OCI-LY7 (cell line): ENCODE data around the gene SPTBN2. TPM values are rescaled to one million over a fixed set of nuclear protein-coding genes. Genes with fewer than 3 reads are reported as not detected.

ENCODE experiments used
- BruUV-seq: library from RNA; stranded (reverse); fragments of 400-500 nt; replicated peaks from 2 replicates; lab custom pipeline; 2021; lab: Mats Ljungman, UMichigan
- CTCF ChIA-PET: fragments of 300-600 bp; sonication (Branson Sonifier 250); formaldehyde crosslinking; loops from one replicate; lab custom pipeline; 2022; ENCODE audit warnings: antibody characterized with exemption; ENCODE audit not compliant: unreplicated experiment; lab: Charles Lee
- POLR2A ChIA-PET: fragments of 300-600 bp; sonication (Branson Sonifier 250); formaldehyde crosslinking; loops from one replicate; lab custom pipeline; 2022; ENCODE audit warnings: antibody characterized with exemption; lab: Charles Lee
- DNase-seq: peaks from one replicate; pipeline ENCODE4 v3.0.0-alpha.2; 2015; ENCODE audit warnings: low spot score
- H2AFZ ChIP-seq: fragments of 200-600 bp; sonication (generic), shearing (Covaris generic); 2 replicates; pipeline ENCODE4 v1.6.1; 2014; ENCODE audit warnings: mild to moderate bottlenecking, antibody characterized with exemption, low read length, moderate library complexity
- H3K27ac ChIP-seq: fragments of 200-600 bp; sonication (generic); 2 replicates; pipeline ENCODE4 v1.5.1; 2014; ENCODE audit warnings: mixed run types, low read depth, mild to moderate bottlenecking, moderate library complexity, low read length, inconsistent platforms; ENCODE audit not compliant: poor library complexity, severe bottlenecking
- H3K36me3 ChIP-seq: fragments of 200-600 bp; sonication (generic); 2 replicates; pipeline ENCODE4 v1.6.1; 2014; ENCODE audit warnings: mild to moderate bottlenecking, antibody characterized with exemption, low read length, moderate library complexity, mixed read lengths; ENCODE audit not compliant: insufficient read depth
- H3K4me1 ChIP-seq: fragments of 200-600 bp; sonication (generic); 2 replicates; pipeline ENCODE4 v1.5.1; 2014; ENCODE audit warnings: mild to moderate bottlenecking, low read length; ENCODE audit not compliant: insufficient read depth, poor library complexity, severe bottlenecking
- H3K4me2 ChIP-seq: fragments of 200-600 bp; sonication (generic); 2 replicates; pipeline ENCODE4 v1.6.1; 2014; ENCODE audit warnings: mild to moderate bottlenecking, low read length
- H3K4me3 ChIP-seq: fragments of 200-600 bp; sonication (generic); 2 replicates; pipeline ENCODE4 v1.5.1; 2014; ENCODE audit warnings: mild to moderate bottlenecking, low read depth, low read length; ENCODE audit not compliant: poor library complexity, severe bottlenecking
- H3K79me2 ChIP-seq: fragments of 200-600 bp; sonication (generic); 2 replicates; pipeline ENCODE4 v1.6.1; 2016; ENCODE audit warnings: low read depth, mild to moderate bottlenecking, low read length, moderate library complexity, mixed read lengths; ENCODE audit not compliant: insufficient read depth
- H3K9me2 ChIP-seq: fragments of 200-600 bp; sonication (generic); 2 replicates; pipeline ENCODE4 v1.6.1; 2016; ENCODE audit warnings: mild to moderate bottlenecking, low read length, mixed read lengths; ENCODE audit not compliant: insufficient read depth
- H3K9me3 ChIP-seq: fragments of 200-600 bp; sonication (generic); 2 replicates; pipeline ENCODE4 v1.6.1; 2014; ENCODE audit warnings: mild to moderate bottlenecking, mixed run types, low read length, mixed read lengths
- H4K20me1 ChIP-seq: fragments of 200-600 bp; sonication (generic); 2 replicates; pipeline ENCODE4 v1.6.1; 2014; ENCODE audit warnings: mild to moderate bottlenecking, antibody characterized with exemption, low read length, moderate library complexity, mixed read lengths; ENCODE audit not compliant: insufficient read depth
- EZH2phosphoT487 ChIP-seq: fragments of 200-600 bp; sonication (generic); IDR thresholded peaks from 2 replicates; pipeline ENCODE4 v1.6.1; 2018; ENCODE audit warnings: low read depth, borderline replicate concordance, mild to moderate bottlenecking, mixed run types, antibody characterized with exemption, low read length, moderate library complexity, mixed read lengths
- intact Hi-C: fragments of 100-400 bp; cut with micrococcal nuclease; formaldehyde crosslinking; loops from one replicate; pipeline ENCODE4 v1.10.0; 2022; ENCODE audit not compliant: unreplicated experiment
- total RNA-seq, 2 experiments: library from RNA; depleted of rRNA in 1 of 2; stranded (reverse); fragments of >200 nt in 1 of 2; shearing (Covaris generic) in 1 of 2; gene quantifications; 2 replicates each; pipeline ENCODE4 v1.2.3, GENCODE V29; 2014 to 2022
- TF ChIP-seq, protein P1 (sequence below): fragments of 200-600 bp; sonication (generic); conservative IDR thresholded peaks from 2 replicates; pipeline ENCODE4 v1.5.1; 2014; ENCODE audit warnings: mild to moderate bottlenecking, antibody characterized with exemption, low read length, moderate library complexity, mixed read lengths

Gene SPTBN2
- total RNA-seq, 2 experiments from 2014 or later: 16.2 to 25.2 TPM

- no peak for DNase-seq
- no peak overlapping the region for H3K4me3 ChIP-seq
- H4K20me1 ChIP-seq: no peaks in the 10 kb centered on the region
- intact Hi-C loops: no loop called here
- H3K27ac ChIP-seq: no peak overlapping the region
- H3K36me3 ChIP-seq: no peaks in the 10 kb centered on the region
- ChIA-PET POLR2A (interaction anchor here (0.7 kb wide), 1 partner anchor 24 kb away, joined by 3 read pairs; no protein-coding TSS in a partner anchor), CTCF (no interaction called here)
- no peaks in the 10 kb centered on the region for H3K9me2 ChIP-seq
- TF ChIP-seq, protein P1, sequence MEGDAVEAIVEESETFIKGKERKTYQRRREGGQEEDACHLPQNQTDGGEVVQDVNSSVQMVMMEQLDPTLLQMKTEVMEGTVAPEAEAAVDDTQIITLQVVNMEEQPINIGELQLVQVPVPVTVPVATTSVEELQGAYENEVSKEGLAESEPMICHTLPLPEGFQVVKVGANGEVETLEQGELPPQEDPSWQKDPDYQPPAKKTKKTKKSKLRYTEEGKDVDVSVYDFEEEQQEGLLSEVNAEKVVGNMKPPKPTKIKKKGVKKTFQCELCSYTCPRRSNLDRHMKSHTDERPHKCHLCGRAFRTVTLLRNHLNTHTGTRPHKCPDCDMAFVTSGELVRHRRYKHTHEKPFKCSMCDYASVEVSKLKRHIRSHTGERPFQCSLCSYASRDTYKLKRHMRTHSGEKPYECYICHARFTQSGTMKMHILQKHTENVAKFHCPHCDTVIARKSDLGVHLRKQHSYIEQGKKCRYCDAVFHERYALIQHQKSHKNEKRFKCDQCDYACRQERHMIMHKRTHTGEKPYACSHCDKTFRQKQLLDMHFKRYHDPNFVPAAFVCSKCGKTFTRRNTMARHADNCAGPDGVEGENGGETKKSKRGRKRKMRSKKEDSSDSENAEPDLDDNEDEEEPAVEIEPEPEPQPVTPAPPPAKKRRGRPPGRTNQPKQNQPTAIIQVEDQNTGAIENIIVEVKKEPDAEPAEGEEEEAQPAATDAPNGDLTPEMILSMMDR: no peak
- no peak for TF ChIP-seq EZH2phosphoT487
- H3K79me2 ChIP-seq: no peaks in the 10 kb centered on the region
- no TSS peak for BruUV-seq
- no peak overlapping the region for H2AFZ ChIP-seq
- no peaks in the 10 kb centered on the region for H3K9me3 ChIP-seq
- no peak overlapping the region for H3K4me2 ChIP-seq
- no peaks in the 10 kb centered on the region for H3K4me1 ChIP-seq
These were observed 15.1 kb downstream of the SPTBN2 start for GRCh38 chr11:66713746-66714480.

DNA sequence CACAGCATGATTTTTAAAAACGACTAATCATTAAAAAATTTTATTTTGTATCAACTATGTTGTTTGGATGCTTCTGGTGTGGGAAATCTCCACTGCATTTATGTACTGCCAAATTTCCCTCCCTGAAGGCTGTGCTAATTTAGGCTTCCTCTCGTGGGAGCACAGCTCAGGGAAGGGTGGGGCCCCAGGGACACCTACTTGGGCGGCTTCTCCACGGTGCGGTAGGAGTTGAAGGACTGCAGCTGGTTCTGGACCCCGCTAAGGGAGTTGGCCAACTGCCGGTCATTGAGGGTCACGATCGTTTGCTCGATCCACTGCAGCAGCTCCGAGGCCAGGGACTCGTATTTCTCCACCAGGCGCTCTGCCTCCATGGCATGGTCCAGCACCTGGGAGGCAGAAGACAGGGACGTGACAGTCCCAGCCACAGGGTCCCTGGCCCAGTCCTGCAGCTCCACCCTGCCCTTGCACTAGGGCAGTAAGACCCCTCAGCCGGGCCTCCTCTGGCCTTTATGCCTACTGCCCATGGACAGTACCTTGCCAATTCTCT lies 18.6 kb downstream of the SPTBN2 start:
- H3K4me2 ChIP-seq: no peak overlapping the region
- no peaks in the 10 kb centered on the region for H3K36me3 ChIP-seq
- DNase-seq: no peak
- no peaks in the 10 kb centered on the region for H3K9me3 ChIP-seq
- H2AFZ ChIP-seq: no peak overlapping the region
- H3K27ac ChIP-seq: no peak overlapping the region
- TF ChIP-seq, protein P1: no peak
- no peak for TF ChIP-seq EZH2phosphoT487
- no peaks in the 10 kb centered on the region for H4K20me1 ChIP-seq
- intact Hi-C loops: no loop called here
- no TSS peak for BruUV-seq
- no peaks in the 10 kb centered on the region for H3K9me2 ChIP-seq
- ChIA-PET POLR2A (interaction anchor here (0.9 to 1.4 kb wide), 2 partner anchors 11 to 96 kb away, joined by 3 read pairs; no protein-coding TSS in a partner anchor), CTCF (no interaction called here)
- no peaks in the 10 kb centered on the region for H3K4me1 ChIP-seq
- no peak overlapping the region for H3K4me3 ChIP-seq
- no peaks in the 10 kb centered on the region for H3K79me2 ChIP-seq

GRCh38 chr11:66708701-66709100 lies 20.3 kb downstream of the SPTBN2 start:
- no peaks in the 10 kb centered on the region for H3K4me1 ChIP-seq
- intact Hi-C loops: no loop called here
- no peak overlapping the region for H2AFZ ChIP-seq
- H3K4me2 ChIP-seq: no peak overlapping the region
- no peaks in the 10 kb centered on the region for H3K9me3 ChIP-seq
- no peak overlapping the region for H3K4me3 ChIP-seq
- ChIA-PET POLR2A (no interaction called here), CTCF (no interaction called here)
- no peaks in the 10 kb centered on the region for H3K9me2 ChIP-seq
- no peak for TF ChIP-seq EZH2phosphoT487
- TF ChIP-seq, protein P1: no peak
- no peak overlapping the region for H3K27ac ChIP-seq
- H4K20me1 ChIP-seq: no peaks in the 10 kb centered on the region
- BruUV-seq: no TSS peak
- H3K36me3 ChIP-seq: no peaks in the 10 kb centered on the region
- H3K79me2 ChIP-seq: no peaks in the 10 kb centered on the region
- DNase-seq: no peak
